ENCODE data around the gene CPED1. TPM values are rescaled to one million over a fixed set of nuclear protein-coding genes. Genes with fewer than 3 reads are reported as not detected.

CPED1 gene
- total RNA-seq, 4 donors from 2014 or later = 32.5 to 49.5 (median 40.2) TPM

- TF ChIP-seq CTCF (IDR thresholded peaks at IDR 0.05; ENCODE audit: low read depth) = no peak
Measured at GRCh38 chr7:121005996-121006584, 17.6 kb downstream of the CPED1 start.

- TF ChIP-seq CTCF (IDR thresholded peaks at IDR 0.05; ENCODE audit: low read depth) = no peak
Measured at GRCh38 chr7:121006711-121007315, 18.3 kb downstream of the CPED1 start.

- no peak for TF ChIP-seq CTCF (IDR thresholded peaks at IDR 0.05; ENCODE audit: low read depth)
Measured at GRCh38 chr7:121008816-121009215, 20.3 kb downstream of the CPED1 start.

- no peak for TF ChIP-seq CTCF (IDR thresholded peaks at IDR 0.05; ENCODE audit: low read depth)
Measured at GRCh38 chr7:121011401-121011800, 22.9 kb downstream of the CPED1 start.

- TF ChIP-seq CTCF (IDR thresholded peaks at IDR 0.05; ENCODE audit: low read depth) = no peak
Measured at GRCh38 chr7:121012170-121012874, 23.8 kb downstream of the CPED1 start.

- TF ChIP-seq CTCF (IDR thresholded peaks at IDR 0.05; ENCODE audit: low read depth) = no peak
Measured at GRCh38 chr7:121012919-121013318, 24.4 kb downstream of the CPED1 start.

GRCh38 chr7:121015560-121015959, 27.0 kb downstream of the CPED1 start:
- no peak for TF ChIP-seq CTCF (IDR thresholded peaks at IDR 0.05; ENCODE audit: low read depth)
